ENCODE measurements around the gene CHRNA5.

The CHRNA5 gene

DNA sequence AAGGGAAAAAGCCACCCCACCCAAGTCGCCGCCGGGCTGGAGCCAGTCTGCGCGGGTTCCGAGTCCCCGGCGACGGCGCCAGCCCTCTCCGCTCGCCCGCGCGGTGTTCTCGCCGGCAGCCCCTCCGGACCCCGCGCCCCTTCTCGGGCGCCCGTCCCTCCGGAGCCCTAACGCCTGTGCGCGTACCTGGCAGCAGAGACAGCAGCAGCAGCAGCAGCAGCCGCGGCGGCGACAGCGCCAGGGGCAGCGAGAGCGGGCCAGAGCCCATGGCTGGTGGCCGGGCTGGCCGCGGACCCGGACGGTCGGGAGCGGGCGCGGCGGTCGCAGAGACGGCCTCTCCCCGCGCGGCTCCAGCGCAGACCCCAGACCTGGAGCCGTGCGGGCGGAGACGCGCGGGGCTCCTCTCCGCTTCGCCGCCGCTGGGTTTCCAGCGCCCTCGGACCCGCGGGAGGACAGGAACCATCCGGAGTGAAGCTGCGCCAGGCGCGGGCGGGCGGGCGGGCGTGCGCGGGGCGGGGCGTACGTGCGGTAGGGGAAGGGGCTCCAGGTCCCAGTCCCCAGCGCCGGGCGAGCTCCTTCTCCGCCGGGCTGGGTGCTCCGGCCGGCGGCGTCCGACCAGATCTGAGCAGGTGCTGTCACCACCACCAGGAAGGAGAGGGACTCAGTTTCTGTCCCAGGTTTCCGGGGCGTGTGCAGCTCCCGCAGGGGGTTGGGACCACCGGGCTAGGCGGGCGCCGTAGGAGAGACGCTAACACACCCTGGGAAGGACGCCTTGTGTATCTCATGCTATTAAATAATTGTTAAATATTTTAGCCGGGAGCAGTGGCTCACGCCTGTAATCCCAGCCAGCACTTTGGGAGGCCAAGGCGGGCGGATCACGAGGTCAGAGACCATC is 55.5 kb downstream of the CHRNA5 start, which contains the start of gene CHRNA3:
Gene CHRNA3, minus strand, starts transcription at position 470 of the 895 bp plus-strand sequence. Its CDS starts 202 bp downstream, at position 268.
- DNase-seq (ENCODE audit: low read depth in 3 of 3) = no peak

DNA sequence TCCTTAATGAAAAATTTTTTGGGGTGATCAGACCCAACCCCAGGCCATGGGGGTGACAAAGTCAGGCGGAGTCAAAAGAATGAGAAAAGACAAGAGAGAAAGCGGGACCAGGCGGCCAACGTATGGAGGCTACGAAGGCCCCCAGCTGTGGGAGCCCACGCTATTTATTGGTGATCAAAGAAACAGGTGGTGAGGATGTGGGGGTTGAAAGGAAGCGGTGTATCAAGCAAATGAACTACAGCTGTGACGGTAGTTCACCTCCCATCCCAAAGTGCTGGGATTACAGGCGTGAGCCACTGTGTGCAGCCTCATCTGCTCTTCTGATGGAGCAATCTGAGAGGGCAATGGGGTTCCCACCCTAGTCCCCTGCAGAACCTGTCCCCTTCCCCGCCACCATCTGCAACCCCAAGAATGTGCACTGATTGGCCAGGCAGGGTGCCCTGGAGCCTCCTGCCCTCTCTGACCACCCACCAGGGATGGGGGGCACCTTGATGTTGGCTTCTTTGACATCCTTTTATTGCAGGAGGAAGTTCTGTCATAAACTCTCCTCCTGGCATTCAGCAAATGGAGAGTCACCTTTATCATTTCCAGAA is 56.6 kb downstream of the CHRNA5 start:
- no peak for DNase-seq (ENCODE audit: low read depth in 3 of 3)

DNA sequence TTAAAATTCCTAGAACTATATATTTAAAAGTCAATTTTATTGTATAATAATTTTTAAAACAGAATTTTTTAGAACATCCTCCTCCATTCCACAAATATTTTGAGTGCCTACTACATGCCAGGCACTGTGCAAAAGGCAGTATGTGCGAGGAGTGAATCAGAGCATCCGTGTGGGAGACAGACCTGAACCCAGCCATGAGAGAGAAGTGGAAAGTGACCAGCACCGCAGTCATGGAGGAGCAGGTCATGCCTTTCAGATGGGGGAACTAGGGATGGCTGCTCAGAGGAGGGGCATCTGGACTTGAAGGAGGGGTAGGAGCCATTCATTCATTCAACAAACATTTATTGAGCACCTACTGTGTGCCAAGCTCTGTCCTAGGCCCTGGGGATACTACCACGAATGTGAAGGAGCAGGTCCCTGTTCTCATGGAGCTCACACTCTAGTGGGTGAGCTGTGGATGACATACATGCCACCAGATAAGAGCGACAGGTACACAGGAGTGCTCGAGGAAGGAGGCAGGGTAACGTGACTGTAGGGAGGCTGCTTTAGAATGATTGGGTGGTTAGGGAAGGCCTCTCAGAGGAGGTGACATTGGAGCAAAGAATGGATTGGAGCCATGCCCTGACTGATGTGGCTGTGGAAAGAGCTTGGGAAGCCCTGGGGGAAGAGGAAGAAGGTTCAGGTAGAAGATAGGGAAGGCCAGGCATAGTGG is 58.6 kb downstream of the CHRNA5 start:
- no peak for DNase-seq (ENCODE audit: low read depth in 3 of 3)

DNA sequence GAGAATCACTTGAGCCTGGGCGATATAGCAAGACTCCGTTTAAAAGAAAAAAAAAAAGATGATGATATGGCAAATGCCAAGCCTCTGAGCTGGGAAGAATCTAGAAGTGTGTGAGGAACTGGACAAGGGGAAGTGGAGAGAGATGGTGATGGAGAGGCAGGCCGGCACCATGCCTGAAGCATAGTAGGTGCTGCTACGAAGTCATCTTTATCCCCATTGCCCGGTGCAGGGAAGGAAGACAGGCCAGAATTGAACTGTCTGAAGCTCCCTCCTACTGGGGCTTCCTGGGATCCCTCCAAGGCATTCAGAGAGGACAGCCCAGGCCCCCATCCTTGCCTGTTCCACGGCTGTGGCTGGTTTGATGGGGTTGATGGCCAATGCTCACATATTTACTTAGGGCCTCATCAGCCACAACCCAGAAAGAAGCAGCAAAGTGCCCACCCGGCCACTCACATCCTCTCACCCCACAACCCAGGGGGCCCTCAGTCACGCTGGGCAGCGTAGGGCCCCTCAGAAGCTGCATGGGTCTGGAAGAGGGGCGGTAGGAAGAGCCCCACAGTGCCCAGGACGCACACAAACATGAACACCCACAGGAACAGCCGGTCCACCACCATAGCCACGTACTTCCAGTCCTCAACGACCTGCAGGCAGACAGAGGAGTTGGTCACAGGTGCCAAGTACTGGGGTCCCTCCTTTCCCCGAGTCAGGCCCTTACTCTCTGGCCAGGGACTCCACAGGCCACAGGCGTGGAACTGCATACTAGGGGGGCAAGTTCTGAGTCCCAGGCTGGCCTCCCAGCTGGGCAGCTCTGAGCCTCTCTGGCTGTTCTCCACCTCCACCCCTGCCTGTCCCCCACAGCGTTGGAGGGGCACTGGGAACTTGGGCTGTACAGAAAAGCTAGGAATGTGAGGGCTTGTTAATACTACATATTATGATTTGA is 59.6 kb downstream of the CHRNA5 start:
- no peak for DNase-seq (ENCODE audit: low read depth in 3 of 3)

DNA sequence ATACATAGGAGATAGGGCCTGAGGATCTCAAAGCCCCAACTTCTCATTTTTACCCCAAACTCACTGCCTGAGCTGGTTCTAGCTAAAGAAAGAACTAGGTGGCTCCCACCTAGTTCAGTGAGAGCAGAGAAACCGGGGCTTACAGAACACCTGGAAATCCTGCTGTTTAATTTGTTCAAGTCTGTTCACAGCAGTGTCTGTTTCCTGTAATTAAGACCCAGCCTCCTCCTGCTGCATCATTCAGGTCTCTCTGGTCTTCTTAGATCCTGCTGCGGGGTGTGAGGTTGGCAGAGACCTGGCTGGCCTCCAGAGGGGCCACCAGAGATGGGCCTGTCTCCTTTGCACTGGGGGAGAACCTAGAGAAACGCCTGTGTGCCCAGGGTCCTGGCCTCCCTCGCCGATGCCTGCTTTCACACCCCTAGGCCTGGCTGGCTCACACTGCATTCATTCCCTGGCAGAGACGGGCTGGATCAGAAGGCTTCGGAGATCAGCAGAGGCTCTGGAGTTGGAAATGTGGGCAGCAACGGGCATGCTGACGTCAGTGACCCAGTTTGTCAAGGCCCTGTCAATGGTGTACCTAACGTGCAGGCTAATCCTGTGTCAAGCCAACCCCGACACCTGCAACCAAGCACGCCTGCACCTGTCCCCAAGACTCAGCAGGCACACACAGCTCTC is 60.4 kb downstream of the CHRNA5 start:
- no peak for DNase-seq (ENCODE audit: low read depth in 3 of 3)

DNA sequence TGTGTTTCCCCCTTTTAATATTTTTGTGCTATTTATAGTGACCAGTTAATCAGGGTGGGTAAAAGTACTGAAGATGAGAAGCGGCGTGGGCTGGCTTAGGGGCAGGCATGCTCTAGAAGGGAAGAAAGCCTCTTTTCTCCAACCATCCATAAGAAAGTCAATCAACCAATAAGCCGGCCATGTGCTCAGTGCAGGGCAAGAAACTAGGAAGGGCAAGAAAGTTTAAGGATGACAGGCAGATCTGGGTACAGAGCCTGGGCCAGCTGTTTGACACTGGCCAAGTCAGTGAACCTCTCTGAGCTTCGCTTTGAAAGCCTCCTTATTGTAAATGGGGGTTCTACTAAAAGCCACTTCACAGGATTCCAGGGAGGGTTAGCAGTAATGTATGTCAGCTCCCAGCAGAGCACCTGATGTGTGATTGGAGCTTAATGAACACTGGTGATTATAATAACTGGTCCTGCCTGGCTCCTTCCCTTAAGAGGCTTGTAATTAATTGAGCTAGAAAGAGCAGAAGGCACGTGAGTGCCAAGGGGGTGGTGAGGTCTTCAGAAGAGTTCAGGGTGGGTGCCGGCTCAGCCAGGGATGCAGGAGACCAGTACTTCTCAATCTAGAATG is 61.2 kb downstream of the CHRNA5 start:
- no peak for DNase-seq (ENCODE audit: low read depth in 3 of 3)

DNA sequence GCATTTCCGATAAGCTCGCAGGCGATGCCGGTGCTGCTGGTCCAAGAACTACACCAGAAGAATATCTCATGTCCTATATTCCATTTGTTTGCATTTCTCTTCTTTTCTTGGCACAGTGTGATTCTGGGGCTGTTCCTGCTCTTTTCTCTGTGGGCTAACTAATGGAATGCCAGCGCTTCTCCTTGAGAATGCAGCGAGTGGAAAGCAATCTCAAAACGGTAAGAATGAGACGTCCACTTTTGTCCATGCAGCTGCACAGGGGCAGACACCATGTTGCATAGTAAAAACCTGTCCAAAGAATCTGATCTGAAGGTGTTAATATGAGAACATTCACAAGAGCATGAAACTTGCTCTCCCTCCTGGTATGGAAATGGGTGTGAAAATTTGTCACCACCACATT is 62.0 kb downstream of the CHRNA5 start:
- DNase-seq (ENCODE audit: low read depth in 3 of 3) = no peak

DNA sequence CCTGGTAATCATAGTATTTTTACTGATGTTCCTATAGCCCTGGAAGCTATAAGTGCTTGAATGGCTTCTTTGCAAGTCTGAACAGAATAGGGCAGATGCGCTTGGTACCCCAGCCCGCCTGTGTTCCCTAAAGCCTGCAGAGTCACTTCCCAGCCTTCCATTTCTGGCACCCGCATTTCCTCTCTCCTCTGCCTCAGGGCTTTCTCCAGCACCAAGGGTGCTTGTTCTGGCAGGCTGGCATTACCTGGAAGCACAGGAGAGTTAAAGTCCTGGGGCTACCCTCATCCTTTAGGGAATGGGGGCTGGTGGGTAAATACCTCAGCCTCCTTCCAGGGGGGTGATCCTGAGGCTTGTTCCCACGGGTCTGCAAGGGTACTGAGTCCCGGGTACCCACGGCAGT is 62.9 kb downstream of the CHRNA5 start:
- no peak for DNase-seq (ENCODE audit: low read depth in 3 of 3)

DNA sequence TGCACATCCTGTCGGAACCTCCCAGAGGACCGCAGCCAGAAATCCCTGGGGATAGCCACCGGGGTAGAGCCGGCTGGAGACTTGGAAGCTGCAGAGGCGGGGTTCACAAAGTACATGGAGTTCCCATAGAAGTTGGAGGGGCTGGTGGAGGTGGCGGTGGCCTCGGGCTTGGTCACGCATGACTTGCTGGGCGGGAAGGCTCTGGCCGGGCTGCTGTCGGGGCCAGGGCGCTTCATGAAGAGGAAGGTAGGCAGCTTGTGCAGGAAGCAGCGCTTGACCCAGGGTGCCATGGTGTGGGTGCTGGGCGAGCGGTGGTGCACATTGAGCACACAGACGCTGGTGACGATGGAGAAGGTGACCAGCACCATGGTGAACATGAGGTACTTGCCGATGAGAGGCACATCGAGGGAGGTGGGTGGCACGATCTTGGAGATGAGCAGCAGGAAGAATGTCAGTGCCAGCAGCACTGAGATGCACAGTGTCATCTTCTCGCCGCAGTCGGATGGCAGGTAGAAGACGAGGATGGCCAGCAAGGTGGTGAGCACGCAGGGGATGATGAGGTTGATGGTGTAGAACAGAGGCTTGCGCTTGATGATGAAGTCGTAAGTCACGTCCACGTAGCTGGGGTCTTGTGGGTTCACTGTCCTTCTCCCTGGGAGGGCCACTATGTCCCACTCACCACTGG is 63.9 kb downstream of the CHRNA5 start:
- DNase-seq (ENCODE audit: low read depth in 3 of 3) = no peak

DNA sequence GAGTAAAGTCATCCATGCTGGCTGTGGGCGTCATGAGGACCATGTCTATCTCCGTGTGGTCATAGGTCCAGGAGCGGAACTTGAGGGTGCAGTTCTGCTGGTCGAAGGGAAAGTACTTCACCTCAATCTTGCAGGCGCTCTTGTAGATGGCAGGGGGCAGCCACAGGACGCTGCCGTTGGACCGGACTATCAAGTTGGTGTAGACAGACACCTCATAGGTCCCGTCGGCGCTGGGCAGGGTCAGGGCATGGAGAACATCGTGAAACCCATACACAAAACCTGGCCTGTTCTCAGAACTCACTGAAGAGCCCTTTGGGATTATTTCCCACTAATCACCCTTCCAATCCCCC is 64.4 kb downstream of the CHRNA5 start:
- no peak for DNase-seq (ENCODE audit: low read depth in 3 of 3)

DNA sequence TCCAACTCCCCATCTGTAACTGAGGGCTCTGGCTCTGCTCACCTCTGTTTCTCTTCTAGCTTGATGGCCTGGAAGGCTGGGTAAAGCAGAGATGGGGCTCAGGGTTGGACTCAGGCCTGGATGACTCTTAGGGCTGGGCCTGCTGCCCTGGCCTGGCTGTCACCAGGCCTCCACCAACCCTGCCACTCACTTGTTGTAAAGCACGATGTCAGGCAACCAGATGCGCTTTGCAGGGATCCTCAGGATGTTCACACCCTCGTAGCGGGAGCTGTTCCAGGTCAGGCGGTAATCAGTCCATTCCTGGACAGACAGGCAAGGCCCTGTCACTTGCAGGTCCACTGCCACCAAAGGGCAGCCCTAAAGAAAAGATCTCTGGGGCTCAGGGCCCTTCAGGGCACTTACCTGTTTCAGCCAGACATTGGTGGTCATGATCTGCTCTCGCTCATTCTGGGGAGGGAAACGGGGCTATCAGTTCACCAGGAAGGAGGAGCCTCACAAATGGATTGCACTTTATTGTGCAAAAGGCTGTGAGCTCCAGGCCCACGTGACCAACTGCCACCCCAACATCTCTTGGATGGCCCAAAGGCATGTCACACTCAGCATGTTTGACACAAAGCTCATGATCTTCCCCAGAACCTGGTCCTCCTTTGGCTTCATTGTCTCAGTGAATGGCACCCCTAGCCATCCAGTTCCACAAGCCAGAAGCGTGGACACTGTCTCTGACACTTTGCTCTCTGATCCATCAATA is 65.7 kb downstream of the CHRNA5 start:
- DNase-seq (ENCODE audit: low read depth in 3 of 3) = no peak

DNA sequence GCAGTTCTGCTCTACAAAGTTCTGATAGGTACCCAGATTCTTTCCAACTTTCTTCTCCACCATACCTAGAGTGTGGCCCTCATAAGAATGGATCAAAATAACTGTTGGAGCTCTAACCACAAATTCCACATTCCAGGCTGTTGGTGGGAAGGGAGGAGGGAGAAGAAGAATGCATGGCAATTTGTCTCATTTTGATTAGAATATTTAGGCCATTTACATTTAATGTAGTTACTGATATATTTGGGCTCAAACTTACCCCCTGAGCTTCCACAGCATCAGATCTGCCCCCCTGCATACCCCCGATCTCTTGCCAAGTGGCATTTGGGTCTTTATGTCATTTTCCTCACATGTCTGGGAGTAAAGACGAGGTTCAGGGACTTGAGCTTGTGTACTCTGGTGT is 68.0 kb downstream of the CHRNA5 start:
- DNase-seq (ENCODE audit: low read depth in 3 of 3) = no peak

DNA sequence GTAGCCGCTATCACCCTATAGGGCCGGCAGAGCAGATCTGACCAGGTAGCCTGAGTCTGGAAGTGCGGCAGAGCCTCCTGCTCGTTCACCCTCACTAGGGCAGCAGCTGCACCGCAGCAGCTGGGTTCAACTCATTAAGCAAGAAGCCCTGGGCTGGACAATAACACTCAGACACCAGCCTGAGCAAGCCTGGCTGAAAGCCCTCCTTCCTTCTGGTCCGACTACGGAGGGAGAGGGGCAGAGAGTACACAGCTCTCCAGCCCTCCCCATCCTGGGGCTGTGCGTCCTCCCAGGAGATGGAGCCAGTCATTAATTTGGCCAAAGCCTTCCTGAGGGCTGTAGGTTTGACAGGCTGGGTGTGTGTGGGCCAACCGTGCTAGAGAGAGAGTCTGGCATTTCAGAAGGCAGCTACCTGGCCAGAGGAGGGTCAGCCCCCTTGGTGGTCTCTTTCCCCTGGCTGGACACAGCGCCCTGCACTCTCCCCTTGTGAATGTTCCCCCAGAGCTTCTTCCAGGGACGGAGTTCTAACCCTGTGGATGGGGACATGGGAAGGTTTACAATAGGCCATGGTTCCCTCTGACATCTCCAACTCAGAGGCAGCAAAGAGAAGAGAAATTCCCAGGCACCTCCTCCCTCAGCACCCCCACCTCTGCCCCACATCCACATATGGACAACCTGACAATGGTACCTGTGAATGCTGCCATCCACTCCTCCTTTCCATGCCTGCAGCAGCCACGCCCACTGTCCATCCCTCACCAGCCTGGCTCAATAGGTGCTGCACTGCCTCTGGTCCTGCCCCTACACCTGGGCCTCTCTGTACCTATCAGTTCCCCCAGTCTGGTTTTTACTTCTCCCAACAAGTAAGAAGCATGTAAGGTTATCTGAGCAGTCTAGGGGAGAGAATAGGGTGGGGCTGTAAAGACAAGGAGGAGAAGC is 69.2 kb downstream of the CHRNA5 start:
- no peak for DNase-seq (ENCODE audit: low read depth in 3 of 3)

DNA sequence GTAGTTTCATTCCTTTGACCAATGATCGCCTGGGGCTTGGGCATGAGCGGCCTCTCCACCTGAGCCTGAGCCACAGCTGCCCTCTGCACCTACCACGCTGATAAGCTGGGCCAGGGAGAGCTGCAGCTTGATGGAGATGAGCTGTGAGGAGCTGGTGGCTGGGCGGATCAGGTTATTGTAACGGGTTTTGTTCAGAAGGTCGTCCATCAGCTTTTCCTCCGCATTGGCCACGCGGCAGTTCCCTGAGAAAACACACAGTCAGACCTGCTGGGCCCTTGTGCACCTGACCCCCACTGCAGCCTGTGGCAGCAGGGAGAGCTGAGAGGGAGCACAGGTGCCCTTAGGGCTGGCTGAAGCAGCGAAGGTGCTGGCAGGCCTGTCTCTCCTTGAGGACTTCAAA is 70.0 kb downstream of the CHRNA5 start:
- DNase-seq (ENCODE audit: low read depth in 3 of 3) = no peak

DNA sequence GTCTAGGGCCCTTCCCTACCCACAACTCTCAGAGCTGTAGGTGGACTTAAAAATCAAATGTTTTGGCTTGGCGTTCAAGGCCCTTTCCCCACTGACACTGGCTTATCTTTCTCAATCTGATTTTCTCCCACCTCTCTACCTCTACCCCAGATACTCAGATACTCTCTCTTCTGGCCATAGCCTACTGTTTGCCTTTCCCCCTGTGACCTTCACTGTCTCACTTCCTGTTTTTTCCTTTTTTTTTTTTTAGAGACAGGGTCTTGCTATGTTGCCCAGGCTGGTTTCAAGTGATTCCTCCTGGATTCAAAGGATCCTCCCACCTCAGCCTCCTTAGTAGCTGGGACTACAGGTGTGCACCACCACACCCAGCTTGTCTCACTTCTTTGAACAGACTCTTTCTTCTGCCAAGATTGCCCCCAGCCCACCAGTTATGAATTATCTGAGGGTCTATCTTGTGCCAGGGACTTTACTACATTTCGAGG is 71.1 kb downstream of the CHRNA5 start:
- DNase-seq (ENCODE audit: low read depth in 3 of 3) = no peak

DNA sequence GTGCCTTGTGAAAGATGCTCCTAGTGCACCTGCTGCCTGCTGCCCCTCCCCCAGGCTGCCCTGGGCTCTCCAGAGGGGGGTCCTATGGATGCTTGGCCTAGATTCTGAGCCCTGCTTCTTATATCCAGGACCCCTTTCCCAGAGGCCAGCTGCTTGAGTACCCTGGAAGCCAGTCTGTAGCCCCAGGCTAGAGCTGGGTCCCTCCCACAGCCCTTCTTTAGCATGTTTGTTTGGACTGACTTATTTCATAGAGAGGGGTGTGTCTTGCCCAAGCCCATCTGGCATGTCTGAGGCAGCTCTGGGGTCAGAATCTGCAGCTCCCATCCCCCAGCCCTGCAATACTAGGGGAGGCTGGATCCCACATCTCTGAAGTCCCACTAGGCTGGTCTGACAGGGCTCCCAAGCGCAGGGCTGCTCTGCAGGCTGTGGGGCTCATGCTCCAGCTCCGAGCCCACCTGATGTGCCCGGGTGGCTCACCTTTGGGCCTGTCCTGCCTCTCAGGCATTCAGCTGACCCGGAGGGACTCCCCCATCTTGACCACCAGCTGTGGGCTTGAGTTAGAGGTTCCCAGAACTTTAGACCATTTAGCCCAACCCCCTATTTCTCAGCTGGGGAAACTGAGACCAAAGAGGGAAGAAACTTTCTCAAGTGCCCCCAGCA is 72.6 kb downstream of the CHRNA5 start:
- DNase-seq (ENCODE audit: low read depth in 3 of 3) = no peak

DNA sequence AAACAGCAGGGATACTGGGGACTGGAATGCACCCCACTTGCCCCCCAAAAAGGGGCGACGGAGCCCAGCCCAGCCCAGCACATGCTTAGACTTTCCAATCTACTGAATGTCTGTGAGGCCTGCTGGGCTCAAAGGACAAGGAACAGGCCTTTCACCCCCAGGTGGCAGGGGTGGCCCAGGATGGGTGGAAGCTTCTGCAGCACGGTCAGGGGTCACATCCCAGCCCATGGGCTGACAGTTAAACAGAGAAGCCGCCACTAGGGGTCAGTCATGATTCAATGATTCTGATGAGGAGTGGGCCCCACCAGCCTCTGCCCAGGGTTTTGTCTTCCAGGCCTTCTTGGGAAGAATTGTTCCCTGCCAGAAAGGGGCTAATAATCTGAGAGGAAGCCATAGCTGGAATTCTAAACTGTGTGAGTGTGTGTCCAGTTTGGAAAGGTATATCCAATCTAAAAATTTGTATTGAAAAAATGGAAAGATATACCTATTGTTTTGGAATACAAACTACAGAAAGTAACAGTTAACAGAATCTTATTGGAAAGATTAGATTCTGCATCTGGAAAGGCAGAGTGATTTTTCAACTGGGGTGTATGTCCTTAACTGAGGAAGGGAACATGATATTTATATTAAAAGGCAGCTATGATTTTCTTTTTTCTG is 73.5 kb downstream of the CHRNA5 start:
- DNase-seq (ENCODE audit: low read depth in 3 of 3) = peak; percentile 21 to 52 (median 27)

Measured in stimulated activated CD4-positive, alpha-beta T cell treated with anti-CD3 and anti-CD28 coated beads, TNF-alpha, amount 100 ng/mL, for 48 hours (primary cell).